SK-N-MC (cell line): Measurements from ENCODE around the gene LHX6.

ENCODE experiments used
- DNase-seq: peaks from one replicate; pipeline ENCODE4 v3.0.0-alpha.2; 2011; ENCODE audit warnings: low read depth, low spot score
- H3K27ac ChIP-seq: fragments of 200-600 bp; sonication (generic); 2 replicates; pipeline ENCODE4 v1.5.1; 2016; ENCODE audit warnings: mixed run types
- H3K36me3 ChIP-seq: fragments of 200-600 bp; sonication (generic); 2 replicates; pipeline ENCODE4 v1.6.1; 2017; ENCODE audit warnings: antibody characterized with exemption, low read length, mixed read lengths; ENCODE audit not compliant: insufficient read depth
- H3K4me3 ChIP-seq: fragments of 200-600 bp; sonication (generic); 2 replicates; pipeline ENCODE4 v1.5.1; 2016
- H3K9ac ChIP-seq: fragments of 200-600 bp; sonication (generic); 2 replicates; pipeline ENCODE4 v1.8.0; 2017; ENCODE audit warnings: mixed run types, mixed read lengths; ENCODE audit not compliant: insufficient read length
- H3K9me3 ChIP-seq: fragments of 200-600 bp; sonication (generic); 2 replicates; pipeline ENCODE4 v1.6.1; 2017; ENCODE audit warnings: low read depth, mild to moderate bottlenecking, antibody characterized with exemption, low read length, moderate library complexity, mixed read lengths
- EZH2 ChIP-seq: fragments of 200-600 bp; sonication (generic); IDR thresholded peaks from one replicate; pipeline ENCODE4 v1.6.1; 2017; ENCODE audit warnings: antibody characterized with exemption
- FOXP2 ChIP-seq: optimal IDR thresholded peaks from 2 replicates; pipeline ENCODE3; 2011; ENCODE audit warnings: mild to moderate bottlenecking, moderate library complexity; ENCODE audit not compliant: insufficient read depth; ENCODE audit errors: extremely low read length, control extremely low read depth
- POLR2AphosphoS5 ChIP-seq: IDR thresholded peaks from 2 replicates; pipeline ENCODE4 v1.6.1; 2012; ENCODE audit warnings: mild to moderate bottlenecking, low read depth, low read length, borderline replicate concordance

The LHX6 gene

DNA sequence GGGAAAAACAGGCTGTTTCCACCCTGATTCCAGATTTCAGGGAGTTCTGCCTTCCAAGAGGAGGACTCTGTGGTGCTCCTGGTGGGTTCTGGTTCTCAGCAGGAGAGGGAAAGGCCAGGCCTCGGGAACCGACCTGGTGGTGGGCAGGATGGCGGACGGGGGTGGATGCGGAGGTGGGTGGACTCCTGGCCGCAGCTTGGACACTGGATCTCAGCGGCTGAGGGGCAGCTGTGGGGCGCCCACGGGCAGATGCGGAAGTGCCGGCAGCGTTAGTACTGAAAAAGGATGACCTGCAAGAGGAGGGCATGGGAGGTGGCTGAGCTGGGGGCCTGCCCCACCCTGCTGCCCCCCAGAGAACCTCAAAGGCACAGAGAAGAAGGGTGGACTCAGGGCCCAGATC is 24.3 kb downstream of the LHX6 start:
- no peak for DNase-seq
- Histone ChIP-seq H3K9ac (no peak overlapping the region), H3K4me3 (no peak overlapping the region), H3K27ac (no peak overlapping the region), H3K36me3 (no peaks in the 10 kb centered on the region), H3K9me3 (no peaks in the 10 kb centered on the region)
- TF ChIP-seq POLR2AphosphoS5 (no peak), FOXP2 (no peak), EZH2 (no peak)

GRCh38 chr9:122204055-122204454 is 24.7 kb downstream of the LHX6 start:
- no peaks in the 10 kb centered on the region for H3K36me3 ChIP-seq
- H3K9me3 ChIP-seq = no peaks in the 10 kb centered on the region
- no peak overlapping the region for H3K4me3 ChIP-seq
- H3K27ac ChIP-seq = no peak overlapping the region
- no peak for TF ChIP-seq EZH2
- no peak for TF ChIP-seq POLR2AphosphoS5
- TF ChIP-seq FOXP2 = no peak
- DNase-seq = no peak
- no peak overlapping the region for H3K9ac ChIP-seq

- Histone ChIP-seq H3K9ac (no peak overlapping the region), H3K9me3 (no peaks in the 10 kb centered on the region), H3K36me3 (no peaks in the 10 kb centered on the region), H3K27ac (no peak overlapping the region), H3K4me3 (no peak overlapping the region)
- no peak for TF ChIP-seq FOXP2
- no peak for TF ChIP-seq EZH2
- no peak for TF ChIP-seq POLR2AphosphoS5
- DNase-seq = no peak
Observed at GRCh38 chr9:122202111-122202510, 26.6 kb downstream of the LHX6 start.

- no peak for DNase-seq
Observed at GRCh38 chr9:122201641-122202040, 27.1 kb downstream of the LHX6 start.

GRCh38 chr9:122200960-122201595 is 27.7 kb downstream of the LHX6 start:
- no peak overlapping the region for H3K4me3 ChIP-seq
- no peaks in the 10 kb centered on the region for H3K9me3 ChIP-seq
- DNase-seq = no peak
- H3K36me3 ChIP-seq = no peaks in the 10 kb centered on the region
- TF ChIP-seq EZH2 = no peak
- no peak for TF ChIP-seq POLR2AphosphoS5
- TF ChIP-seq FOXP2 = no peak
- no peak overlapping the region for H3K27ac ChIP-seq
- H3K9ac ChIP-seq = no peak overlapping the region

More at GRCh38 chr9:122201641-122202040, 27.1 kb downstream of the LHX6 start:
- Histone ChIP-seq H3K27ac (no peak overlapping the region), H3K9ac (no peak overlapping the region), H3K36me3 (no peaks in the 10 kb centered on the region), H3K9me3 (no peaks in the 10 kb centered on the region), H3K4me3 (no peak overlapping the region)
- TF ChIP-seq POLR2AphosphoS5 (no peak), EZH2 (no peak), FOXP2 (no peak)

DNA sequence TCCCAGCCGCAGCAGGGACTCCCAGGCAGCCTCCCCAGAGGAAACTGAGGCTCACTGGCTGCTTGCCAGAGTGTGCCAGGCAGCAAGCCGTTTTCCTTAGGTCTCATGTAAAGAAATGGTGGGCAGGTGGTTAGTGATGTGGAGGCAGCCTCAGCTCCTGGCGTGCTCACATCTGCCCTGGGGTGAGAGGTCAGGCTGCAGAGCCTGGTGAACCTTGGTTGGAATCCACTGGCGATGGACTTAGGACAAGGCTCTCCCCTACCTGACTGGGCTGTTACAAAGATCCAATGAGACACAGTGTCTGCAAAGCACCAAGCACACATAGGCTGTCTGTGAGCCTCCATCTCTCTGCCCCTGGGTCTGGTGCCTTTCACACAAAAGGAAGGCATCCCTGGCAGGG is 30.9 kb downstream of the LHX6 start:
- no peak overlapping the region for H3K9ac ChIP-seq
- H3K27ac ChIP-seq = no peak overlapping the region

DNA sequence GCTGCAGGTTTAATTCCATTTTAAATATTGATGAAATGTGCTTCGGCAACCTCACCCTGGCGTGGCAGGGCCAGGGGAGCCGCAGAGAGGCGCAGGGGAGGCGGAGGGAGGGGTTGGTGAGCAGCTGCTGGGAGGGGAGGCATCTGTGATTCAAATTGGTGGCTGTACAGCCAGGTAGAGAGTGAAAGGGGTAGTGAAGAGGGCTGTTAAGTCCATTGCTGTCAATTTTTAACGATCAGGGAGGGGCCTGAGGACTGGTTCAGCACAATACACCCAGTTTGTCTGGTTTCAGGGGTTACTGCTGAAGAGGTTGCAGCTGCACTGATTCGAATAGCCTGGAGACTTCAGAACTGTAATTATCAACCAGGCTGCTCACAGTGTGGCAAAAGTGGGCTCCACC is 31.3 kb downstream of the LHX6 start:
- H3K27ac ChIP-seq = no peak overlapping the region
- no peaks in the 10 kb centered on the region for H3K36me3 ChIP-seq
- H3K4me3 ChIP-seq = no peak overlapping the region
- DNase-seq = no peak
- no peak overlapping the region for H3K9ac ChIP-seq
- H3K9me3 ChIP-seq = no peaks in the 10 kb centered on the region
- no peak for TF ChIP-seq FOXP2
- TF ChIP-seq POLR2AphosphoS5 = no peak
- TF ChIP-seq EZH2 = no peak

More for the DNA sequence above, 30.9 kb downstream of the LHX6 start:
- DNase-seq = no peak
- H3K9me3 ChIP-seq = no peaks in the 10 kb centered on the region
- H3K36me3 ChIP-seq = no peaks in the 10 kb centered on the region
- no peak overlapping the region for H3K4me3 ChIP-seq
- no peak for TF ChIP-seq FOXP2
- TF ChIP-seq POLR2AphosphoS5 = no peak
- TF ChIP-seq EZH2 = no peak

- Histone ChIP-seq H3K36me3 (no peaks in the 10 kb centered on the region), H3K9me3 (no peaks in the 10 kb centered on the region), H3K27ac (no peak overlapping the region), H3K9ac (no peak overlapping the region), H3K4me3 (no peak overlapping the region)
- no peak for DNase-seq
- TF ChIP-seq POLR2AphosphoS5 (no peak), FOXP2 (no peak), EZH2 (no peak)
Observed at GRCh38 chr9:122195875-122196274, 32.9 kb downstream of the LHX6 start.

DNA sequence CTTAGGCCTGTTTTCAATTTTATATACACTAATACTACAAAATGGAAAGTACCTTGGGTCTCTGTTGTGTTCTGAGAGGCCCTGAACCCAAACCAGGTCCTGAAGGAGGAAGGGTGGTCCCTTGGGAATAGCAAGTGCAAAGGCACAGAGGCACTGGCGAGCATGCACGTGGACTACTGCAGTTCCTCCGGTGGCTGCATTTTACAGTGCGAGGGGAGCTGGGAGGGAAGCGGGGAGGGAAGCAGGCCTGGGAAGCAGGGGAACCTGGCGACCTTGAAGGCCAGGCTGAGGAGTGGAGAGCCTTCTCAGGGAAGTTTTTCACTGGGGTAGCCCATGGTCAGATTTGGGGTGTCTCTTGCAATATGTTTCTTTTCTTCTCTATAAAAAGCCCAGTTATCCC is 35.1 kb downstream of the LHX6 start:
- TF ChIP-seq EZH2 (no peak), FOXP2 (no peak), POLR2AphosphoS5 (no peak)
- no peak for DNase-seq
- Histone ChIP-seq H3K9me3 (no peaks in the 10 kb centered on the region), H3K36me3 (no peaks in the 10 kb centered on the region), H3K27ac (no peak overlapping the region), H3K4me3 (no peak overlapping the region), H3K9ac (no peak overlapping the region)
